ENCODE measurements around the gene DPYD.

The DPYD gene

GRCh38 chr1:97277891-97278654 is 642.8 kb downstream of the DPYD start:
- Mint-ChIP-seq H3K4me3 (no peak overlapping the region), H3K9me3 (peaks cover 10% of the 10 kb centered on the region), H3K27me3 (no peaks in the 10 kb centered on the region), H3K36me3 (peaks cover 16% of the 10 kb centered on the region), H3K27ac (no peak overlapping the region), H3K4me1 (no peaks in the 10 kb centered on the region)
- no peak for ATAC-seq

- H3K36me3 Mint-ChIP-seq: peaks cover 5% of the 10 kb centered on the region
- H3K4me3 Mint-ChIP-seq: no peak overlapping the region
- H3K4me1 Mint-ChIP-seq: peaks cover 5% of the 10 kb centered on the region
- no peaks in the 10 kb centered on the region for H3K27me3 Mint-ChIP-seq
- no peak for ATAC-seq
- H3K27ac Mint-ChIP-seq: no peak overlapping the region
- H3K9me3 Mint-ChIP-seq: peaks cover 8% of the 10 kb centered on the region
Observed at GRCh38 chr1:97271916-97272788, 648.7 kb downstream of the DPYD start.

GRCh38 chr1:97270508-97271307 is 650.1 kb downstream of the DPYD start:
- H3K27me3 Mint-ChIP-seq: no peaks in the 10 kb centered on the region
- H3K27ac Mint-ChIP-seq: no peak overlapping the region
- H3K9me3 Mint-ChIP-seq: peaks cover 4% of the 10 kb centered on the region
- H3K4me3 Mint-ChIP-seq: no peak overlapping the region
- peaks cover 5% of the 10 kb centered on the region for H3K4me1 Mint-ChIP-seq
- ATAC-seq: no peak
- H3K36me3 Mint-ChIP-seq: no peaks in the 10 kb centered on the region

- Mint-ChIP-seq H3K4me3 (no peak overlapping the region), H3K27ac (no peak overlapping the region), H3K9me3 (peaks cover 4% of the 10 kb centered on the region), H3K36me3 (no peaks in the 10 kb centered on the region), H3K27me3 (no peaks in the 10 kb centered on the region), H3K4me1 (no peaks in the 10 kb centered on the region)
- no peak for ATAC-seq
Observed at GRCh38 chr1:97265630-97266029, 655.2 kb downstream of the DPYD start.

GRCh38 chr1:97262842-97263241 is 658.0 kb downstream of the DPYD start:
- Mint-ChIP-seq H3K27ac (no peak overlapping the region), H3K4me1 (no peaks in the 10 kb centered on the region), H3K27me3 (no peaks in the 10 kb centered on the region), H3K36me3 (no peaks in the 10 kb centered on the region), H3K4me3 (no peak overlapping the region), H3K9me3 (no peaks in the 10 kb centered on the region)
- no peak for ATAC-seq

- H3K4me1 Mint-ChIP-seq: no peaks in the 10 kb centered on the region
- ATAC-seq: no peak
- H3K27ac Mint-ChIP-seq: no peak overlapping the region
- H3K27me3 Mint-ChIP-seq: no peaks in the 10 kb centered on the region
- H3K4me3 Mint-ChIP-seq: no peak overlapping the region
- peaks cover 6% of the 10 kb centered on the region for H3K9me3 Mint-ChIP-seq
- H3K36me3 Mint-ChIP-seq: peaks cover 7% of the 10 kb centered on the region
Observed at GRCh38 chr1:97258597-97258996, 662.2 kb downstream of the DPYD start.

GRCh38 chr1:97254731-97255463 is 665.9 kb downstream of the DPYD start:
- Mint-ChIP-seq H3K27me3 (no peaks in the 10 kb centered on the region), H3K4me1 (no peaks in the 10 kb centered on the region), H3K27ac (no peak overlapping the region), H3K36me3 (peaks cover 7% of the 10 kb centered on the region), H3K9me3 (peaks cover 6% of the 10 kb centered on the region), H3K4me3 (no peak overlapping the region)
- ATAC-seq: no peak

- Mint-ChIP-seq H3K27me3 (no peaks in the 10 kb centered on the region), H3K4me1 (no peaks in the 10 kb centered on the region), H3K36me3 (peaks cover 12% of the 10 kb centered on the region), H3K9me3 (peaks cover 9% of the 10 kb centered on the region), H3K4me3 (no peak overlapping the region), H3K27ac (no peak overlapping the region)
- no peak for ATAC-seq
Observed at GRCh38 chr1:97252925-97253324, 667.9 kb downstream of the DPYD start.

- Mint-ChIP-seq H3K36me3 (peaks cover 12% of the 10 kb centered on the region), H3K4me3 (no peak overlapping the region), H3K9me3 (peaks cover 9% of the 10 kb centered on the region), H3K4me1 (no peaks in the 10 kb centered on the region), H3K27me3 (no peaks in the 10 kb centered on the region), H3K27ac (no peak overlapping the region)
- no peak for ATAC-seq
Observed at GRCh38 chr1:97252076-97252475, 668.8 kb downstream of the DPYD start.

- peaks cover 5% of the 10 kb centered on the region for H3K36me3 Mint-ChIP-seq
- ATAC-seq: no peak
- no peaks in the 10 kb centered on the region for H3K4me1 Mint-ChIP-seq
- H3K27me3 Mint-ChIP-seq: no peaks in the 10 kb centered on the region
- no peak overlapping the region for H3K4me3 Mint-ChIP-seq
- no peak overlapping the region for H3K27ac Mint-ChIP-seq
- H3K9me3 Mint-ChIP-seq: peaks cover 2% of the 10 kb centered on the region
Observed at GRCh38 chr1:97247196-97247595, 673.6 kb downstream of the DPYD start.

GRCh38 chr1:97245682-97246081 is 675.2 kb downstream of the DPYD start:
- ATAC-seq: no peak
- H3K4me1 Mint-ChIP-seq: no peaks in the 10 kb centered on the region
- no peak overlapping the region for H3K27ac Mint-ChIP-seq
- no peaks in the 10 kb centered on the region for H3K27me3 Mint-ChIP-seq
- no peak overlapping the region for H3K4me3 Mint-ChIP-seq
- H3K9me3 Mint-ChIP-seq: peaks cover 2% of the 10 kb centered on the region
- peaks cover 5% of the 10 kb centered on the region for H3K36me3 Mint-ChIP-seq

GRCh38 chr1:97245026-97245425 is 675.8 kb downstream of the DPYD start:
- Mint-ChIP-seq H3K4me3 (no peak overlapping the region), H3K36me3 (peaks cover 5% of the 10 kb centered on the region), H3K27me3 (no peaks in the 10 kb centered on the region), H3K9me3 (peaks cover 2% of the 10 kb centered on the region), H3K27ac (no peak overlapping the region), H3K4me1 (no peaks in the 10 kb centered on the region)
- ATAC-seq: no peak

- no peak overlapping the region for H3K27ac Mint-ChIP-seq
- H3K4me1 Mint-ChIP-seq: no peaks in the 10 kb centered on the region
- ATAC-seq: no peak
- no peaks in the 10 kb centered on the region for H3K27me3 Mint-ChIP-seq
- H3K4me3 Mint-ChIP-seq: no peak overlapping the region
- peaks cover under 1% of the 10 kb centered on the region for H3K9me3 Mint-ChIP-seq
- peaks cover 5% of the 10 kb centered on the region for H3K36me3 Mint-ChIP-seq
Observed at GRCh38 chr1:97243973-97244560, 676.8 kb downstream of the DPYD start.

GRCh38 chr1:97238816-97239215 is 682.0 kb downstream of the DPYD start:
- H3K36me3 Mint-ChIP-seq: no peaks in the 10 kb centered on the region
- ATAC-seq: no peak
- no peaks in the 10 kb centered on the region for H3K4me1 Mint-ChIP-seq
- H3K9me3 Mint-ChIP-seq: no peaks in the 10 kb centered on the region
- no peak overlapping the region for H3K27ac Mint-ChIP-seq
- no peaks in the 10 kb centered on the region for H3K27me3 Mint-ChIP-seq
- H3K4me3 Mint-ChIP-seq: no peak overlapping the region

All from stimulated activated memory B cell treated with anti-CD40 and anti-IgM and Interleukin-4, amounts not matched to agents 10 μg/mL and 1 μg/mL and 100 μg/mL, for 72 hours (primary cell).